ENCODE results near the gene CYBA.
A peak's percentile ranks its signal among the peaks of the same experiment; 100 is the strongest.

Gene CYBA

GRCh38 chr16:88642881-88643643, 7.8 kb downstream of the CYBA start:
- DNase-seq: no peak

- DNase-seq: no peak
Observed at GRCh38 chr16:88640498-88641247, 10.2 kb downstream of the CYBA start.

- no peak for DNase-seq
Observed at GRCh38 chr16:88640039-88640495, 10.8 kb downstream of the CYBA start.

GRCh38 chr16:88639231-88640038, 11.4 kb downstream of the CYBA start:
- DNase-seq: no peak

- no peak for DNase-seq
Observed at GRCh38 chr16:88638323-88639230, 12.3 kb downstream of the CYBA start, which contains the start of gene IL17C. Gene IL17C (plus strand): TSS chr16:88638572. CDS start chr16:88638642, 70 bp downstream.

- no peak for DNase-seq
Observed at GRCh38 chr16:88636488-88637265, 14.2 kb downstream of the CYBA start.

GRCh38 chr16:88635671-88636319, 15.1 kb downstream of the CYBA start:
- no peak for DNase-seq

GRCh38 chr16:88634994-88635670, 15.7 kb downstream of the CYBA start:
- DNase-seq: no peak

GRCh38 chr16:88634141-88634993, 16.5 kb downstream of the CYBA start:
- DNase-seq: peak; percentile 35 to 39

GRCh38 chr16:88633684-88634140, 17.1 kb downstream of the CYBA start:
- DNase-seq: peak; percentile 34 to 45

- no peak for DNase-seq
Observed at GRCh38 chr16:88632587-88632930, 18.3 kb downstream of the CYBA start.

- no peak for DNase-seq
Observed at GRCh38 chr16:88631920-88632586, 18.8 kb downstream of the CYBA start.

- no peak for DNase-seq
Observed at GRCh38 chr16:88631384-88631783, 19.5 kb downstream of the CYBA start.

- no peak for DNase-seq
Observed at GRCh38 chr16:88630941-88631340, 19.9 kb downstream of the CYBA start.

- no peak for DNase-seq
Observed at GRCh38 chr16:88630433-88630832, 20.4 kb downstream of the CYBA start.

GRCh38 chr16:88629835-88630234, 21.0 kb downstream of the CYBA start:
- DNase-seq: no peak

- DNase-seq: no peak
Observed at GRCh38 chr16:88628512-88628974, 22.3 kb downstream of the CYBA start.
